Stomach (tissue), 4 donors: ENCODE results near the gene ATG9A.

ENCODE experiments used
- POLR2A ChIP-seq, 4 donors: fragments of 450-650 bp; IDR thresholded peaks; one replicate each; pipeline ENCODE4 v1.6.1; 2016; ENCODE audit warnings: antibody characterized with exemption in 4 of 4, control low read depth in 2 of 4, mild to moderate bottlenecking in 1 of 4, moderate library complexity in 1 of 4
- TF ChIP-seq, protein P1 (sequence below), 7 experiments: fragments of 450-650 bp in 4 of 7; fragments of 200-600 bp in 3 of 7; sonication (generic) in 3 of 7; IDR thresholded peaks; one replicate each; pipeline ENCODE4 v1.5.1; 2016 to 2019; ENCODE audit warnings: antibody characterized with exemption in 7 of 7, control low read depth in 2 of 7, mild to moderate bottlenecking in 1 of 7

DNA sequence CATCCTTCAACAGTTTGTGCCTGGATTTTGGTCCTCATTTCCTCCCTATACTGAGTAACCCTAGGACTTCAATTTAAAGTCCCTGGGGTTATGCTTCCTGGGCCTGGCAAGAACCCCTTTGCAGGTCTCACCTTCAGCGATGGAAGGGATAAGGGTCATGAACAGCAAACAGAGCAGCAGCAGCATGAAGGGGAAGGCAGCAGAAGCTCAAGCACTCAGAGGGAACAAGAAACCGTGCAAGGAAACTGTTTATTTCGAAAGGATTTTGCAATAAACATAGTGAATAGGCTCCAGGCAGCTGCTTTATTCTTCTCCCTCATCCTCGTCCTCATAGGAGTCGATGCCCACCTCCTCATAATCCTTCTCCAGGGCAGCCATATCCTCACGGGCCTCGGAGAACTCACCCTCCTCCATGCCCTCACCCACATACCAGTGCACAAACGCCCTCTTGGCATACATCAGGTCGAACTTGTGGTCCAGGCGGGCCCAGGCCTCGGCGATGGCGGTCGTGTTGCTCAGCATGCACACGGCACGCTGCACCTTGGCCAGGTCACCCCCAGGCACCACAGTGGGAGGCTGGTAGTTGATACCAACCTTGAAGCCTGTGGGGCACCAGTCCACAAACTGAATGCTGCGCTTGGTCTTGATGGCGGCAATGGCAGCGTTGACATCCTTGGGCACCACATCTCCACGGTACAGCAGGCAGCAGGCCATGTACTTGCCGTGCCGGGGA is 20.8 kb upstream of the ATG9A start:
- TF ChIP-seq, protein P1, sequence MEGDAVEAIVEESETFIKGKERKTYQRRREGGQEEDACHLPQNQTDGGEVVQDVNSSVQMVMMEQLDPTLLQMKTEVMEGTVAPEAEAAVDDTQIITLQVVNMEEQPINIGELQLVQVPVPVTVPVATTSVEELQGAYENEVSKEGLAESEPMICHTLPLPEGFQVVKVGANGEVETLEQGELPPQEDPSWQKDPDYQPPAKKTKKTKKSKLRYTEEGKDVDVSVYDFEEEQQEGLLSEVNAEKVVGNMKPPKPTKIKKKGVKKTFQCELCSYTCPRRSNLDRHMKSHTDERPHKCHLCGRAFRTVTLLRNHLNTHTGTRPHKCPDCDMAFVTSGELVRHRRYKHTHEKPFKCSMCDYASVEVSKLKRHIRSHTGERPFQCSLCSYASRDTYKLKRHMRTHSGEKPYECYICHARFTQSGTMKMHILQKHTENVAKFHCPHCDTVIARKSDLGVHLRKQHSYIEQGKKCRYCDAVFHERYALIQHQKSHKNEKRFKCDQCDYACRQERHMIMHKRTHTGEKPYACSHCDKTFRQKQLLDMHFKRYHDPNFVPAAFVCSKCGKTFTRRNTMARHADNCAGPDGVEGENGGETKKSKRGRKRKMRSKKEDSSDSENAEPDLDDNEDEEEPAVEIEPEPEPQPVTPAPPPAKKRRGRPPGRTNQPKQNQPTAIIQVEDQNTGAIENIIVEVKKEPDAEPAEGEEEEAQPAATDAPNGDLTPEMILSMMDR (IDR thresholded peaks at IDR 0.05): no peak
- no peak for TF ChIP-seq POLR2A (IDR thresholded peaks at IDR 0.05)
